Gastrocnemius medialis (tissue), 4 donors: ENCODE data around the gene IFITM10. TPM values are rescaled to one million over a fixed set of nuclear protein-coding genes. Genes with fewer than 3 reads are reported as not detected.
"Not testable (repeated sequence)": the region's sequence is repeated elsewhere in the genome, so short reads cannot be mapped to it uniquely, and the experiment has no call there.

Source experiments
- ATAC-seq, 2 donors: fragments of 150-250 bp; one replicate each; pipeline ENCODE4 v1.9.1; 2016
- DNase-seq, 2 donors: peaks; one replicate each; pipeline ENCODE4 v3.0.0-alpha.2; 2019
- H3K27ac ChIP-seq, 4 donors: fragments of 200-600 bp; sonication (generic); 1 replicate in 1 of 4; 2 replicates in 3 of 4; pipeline ENCODE4 v1.5.1; 2016 to 2018; ENCODE audit warnings: mild to moderate bottlenecking in 2 of 4, moderate library complexity in 1 of 4
- H3K27me3 ChIP-seq, 3 donors: fragments of 200-600 bp; sonication (generic) in 2 of 3; 1 replicate in 1 of 3; 2 replicates in 2 of 3; pipeline versions ENCODE4 v1.5.1 to v1.6.0; 2016 to 2019; ENCODE audit warnings: mild to moderate bottlenecking in 1 of 3, moderate library complexity in 1 of 3
- H3K36me3 ChIP-seq, 2 donors: fragments of 200-600 bp; sonication (generic) in 1 of 2; one replicate each; pipeline ENCODE4 v1.5.1; 2017 to 2018
- H3K4me1 ChIP-seq, 2 donors: fragments of 200-600 bp; sonication (generic) in 1 of 2; one replicate each; pipeline ENCODE4 v1.5.1; 2016 to 2017; ENCODE audit warnings: mild to moderate bottlenecking in 2 of 2
- H3K4me3 ChIP-seq, 4 donors: fragments of 200-600 bp; sonication (generic) in 3 of 4; 1 replicate in 1 of 4; 2 replicates in 3 of 4; pipeline ENCODE4 v1.5.1; 2016 to 2019; ENCODE audit warnings: mild to moderate bottlenecking in 2 of 4
- H3K9me3 ChIP-seq, 3 donors: fragments of 200-600 bp; sonication (generic) in 2 of 3; 1 replicate in 1 of 3; 2 replicates in 2 of 3; pipeline ENCODE4 v1.5.1; 2016 to 2019
- in situ Hi-C, 4 donors: fragments of 200-750 bp; cut with MboI; loops; one replicate each; pipeline versions ENCODE4 v1.15.0 to v1.8.0; 2017; ENCODE audit warnings: low sequenced_read_pairs in 4 of 4
- intact Hi-C: fragments of 100-400 bp; cut with DNase I; formaldehyde crosslinking; loops from one replicate; pipeline ENCODE4 v1.15.1; 2023; ENCODE audit warnings: low total_unique reads
- total RNA-seq, 4 donors: library from RNA; depleted of rRNA; stranded (reverse); fragments of >200 nt; gene quantifications; one replicate each; pipeline versions ENCODE4 v1.1.0 to v1.2.3, GENCODE V29; 2016

Gene IFITM10
- total RNA-seq, 4 donors from 2014 or later = 1.1 to 7.2 (median 4.9) TPM

DNA sequence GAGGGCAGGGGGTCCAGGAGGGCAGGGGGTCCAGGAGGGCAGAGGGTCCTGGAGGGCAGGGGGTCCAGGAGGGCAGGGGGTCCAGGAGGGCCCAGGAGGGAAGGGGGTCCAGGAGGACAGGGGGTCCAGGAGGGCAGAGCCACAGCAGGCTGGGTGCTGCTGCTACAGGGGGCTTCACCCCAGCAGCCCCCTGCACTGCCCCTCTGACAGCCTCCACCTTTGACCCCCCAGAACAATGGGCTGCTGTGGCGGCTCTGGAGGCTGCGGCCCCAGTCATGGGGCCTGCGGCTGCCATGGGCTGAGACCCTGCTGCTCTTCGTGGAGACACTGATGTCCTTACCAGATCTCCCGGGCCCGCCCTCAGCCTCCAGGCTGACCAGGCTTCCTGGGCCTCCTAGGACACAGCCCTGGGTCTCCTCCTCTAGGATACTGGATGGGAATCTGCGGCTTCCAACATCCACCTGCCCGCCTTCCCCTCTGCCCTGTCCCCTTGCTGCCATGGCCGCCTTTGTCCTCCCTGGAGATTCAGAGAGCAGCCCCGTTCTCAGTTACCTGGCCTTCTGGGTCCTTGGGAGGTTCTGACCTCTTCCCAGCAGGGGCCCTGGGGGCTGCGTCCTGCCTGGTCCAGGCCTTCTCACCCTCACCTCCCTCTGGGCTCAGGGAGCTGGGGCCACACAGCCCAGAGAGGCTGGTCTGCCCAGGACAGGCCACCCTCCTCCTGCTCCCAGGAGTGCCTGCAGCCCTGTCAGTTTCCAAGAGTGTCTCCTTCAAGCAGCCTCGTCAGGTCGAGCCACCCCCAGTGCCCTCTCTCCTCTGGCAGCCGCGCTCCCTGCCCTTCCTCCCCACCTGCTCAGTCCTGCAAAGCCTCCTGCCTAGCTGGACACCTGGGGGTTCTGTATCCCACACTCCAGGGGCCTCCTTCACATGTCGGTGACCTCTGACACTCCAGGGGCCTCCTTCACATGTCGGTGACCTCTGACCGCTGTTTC lies 65.2 kb downstream of the IFITM10 start:
- H3K9me3 ChIP-seq, H3K4me1 ChIP-seq, intact Hi-C loops, H3K36me3 ChIP-seq, H3K4me3 ChIP-seq, H3K27ac ChIP-seq, DNase-seq, H3K27me3 ChIP-seq, ATAC-seq: not testable (repeated sequence)
- in situ Hi-C loops = loop anchor here in 1 of 4 donors (25.0 kb wide), 1 partner anchor 477 kb away; the partner anchor contains the start of genes INS and TH

DNA sequence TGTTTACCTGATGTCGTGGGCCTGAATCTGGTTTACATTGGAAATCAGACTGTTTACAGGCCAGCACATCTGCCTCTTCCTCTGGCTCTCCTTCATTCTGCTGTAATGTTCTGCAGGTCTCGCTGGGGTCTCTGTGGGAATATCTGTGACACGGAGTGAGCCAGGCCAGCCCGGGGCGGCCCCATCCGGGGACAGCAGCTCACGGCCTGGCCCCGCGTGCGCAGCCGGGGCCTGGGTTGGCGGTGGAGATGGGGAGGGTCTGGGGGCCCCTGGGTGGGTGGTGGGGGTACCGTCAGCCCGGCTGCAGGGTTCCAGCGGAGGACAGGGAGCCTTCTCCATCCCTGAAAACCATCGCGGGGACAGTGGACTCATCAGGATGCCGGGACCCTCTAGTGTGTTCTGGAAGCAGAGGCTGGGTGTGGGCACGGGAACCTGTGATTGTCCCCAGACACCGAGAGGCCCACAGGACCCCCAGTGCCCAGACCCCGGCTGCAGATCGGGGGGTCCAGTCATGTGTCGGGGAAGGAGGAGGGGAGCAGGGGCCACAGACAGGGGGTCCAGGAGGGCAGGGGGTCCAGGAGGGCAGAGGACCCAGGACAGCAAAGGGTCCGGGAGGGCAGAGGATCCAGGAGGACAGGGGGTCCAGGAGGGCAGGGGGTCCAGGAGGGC lies 66.4 kb downstream of the IFITM10 start:
- intact Hi-C loops, H3K4me1 ChIP-seq, H3K36me3 ChIP-seq, H3K4me3 ChIP-seq, DNase-seq, ATAC-seq, H3K9me3 ChIP-seq, H3K27ac ChIP-seq: not testable (repeated sequence)
- peaks cover 3 to 10% (median 6%) of the 10 kb centered on the region in 3 donors for H3K27me3 ChIP-seq
- in situ Hi-C loops = loop anchor here in 1 of 4 donors (25.0 kb wide), 1 partner anchor 478 kb away; the partner anchor contains the start of genes INS and TH

DNA sequence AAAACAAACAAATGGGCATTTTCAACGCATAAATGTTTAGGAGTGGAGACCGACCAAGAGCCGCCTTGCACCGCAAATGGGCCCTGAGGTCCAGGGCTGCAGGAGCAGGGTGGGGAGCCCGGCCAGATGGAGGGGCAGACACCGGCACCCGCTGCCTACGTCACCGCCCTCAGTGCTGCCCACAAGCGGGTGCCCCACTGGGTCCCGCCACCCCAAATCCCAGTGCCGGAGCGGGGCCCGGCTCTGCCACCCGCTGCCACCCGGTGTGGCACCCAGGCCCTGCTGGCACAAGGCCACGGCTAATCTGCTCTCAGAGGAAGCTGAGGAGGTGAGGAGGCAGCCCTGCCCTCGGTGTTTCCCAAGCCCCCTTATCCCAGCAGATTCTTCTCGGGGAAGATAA lies 67.2 kb downstream of the IFITM10 start:
- in situ Hi-C loops = loop anchor here in 1 of 4 donors (25.0 kb wide), 1 partner anchor 479 kb away; the partner anchor contains the start of genes INS and TH
- peaks cover 8 to 14% (median 8%) of the 10 kb centered on the region in 3 donors for H3K27me3 ChIP-seq
- H3K9me3 ChIP-seq = not testable (repeated sequence)

More for the DNA sequence above, 67.2 kb downstream of the IFITM10 start:
- ATAC-seq, H3K36me3 ChIP-seq, H3K4me1 ChIP-seq, H3K4me3 ChIP-seq, H3K27ac ChIP-seq, DNase-seq, intact Hi-C loops: not testable (repeated sequence)

Other genes starting within 250 kb of the IFITM10 start
- 10 to 100 TPM in 1 of 4 donors, 1 to 10 TPM in 3; 2.6 to 25.9 (median 6.3) TPM for gene DUSP8, start 178.3 kb downstream of the IFITM10 start, total RNA-seq
- not detected for gene KRTAP5-1, start 165.3 kb downstream of the IFITM10 start, total RNA-seq
- not detected for gene KRTAP5-2, start 152.3 kb downstream of the IFITM10 start, total RNA-seq
- not detected for gene KRTAP5-3, start 142.1 kb downstream of the IFITM10 start, total RNA-seq
- gene KRTAP5-4, start 128.5 kb downstream of the IFITM10 start, total RNA-seq = not detected
- not detected for gene KRTAP5-5, start 120.8 kb downstream of the IFITM10 start, total RNA-seq
- not detected for gene KRTAP5-6, start 53.4 kb downstream of the IFITM10 start, total RNA-seq
- 100 to 1,000 TPM; 490 to 981 (median 845) TPM for gene CTSD, start 13.3 kb upstream of the IFITM10 start, total RNA-seq
- gene SYT8, start 84.4 kb upstream of the IFITM10 start, total RNA-seq = not detected
- 1,000 to 10,000 TPM; 1,499 to 3,728 (median 2,254) TPM for gene TNNI2, start 88.4 kb upstream of the IFITM10 start, total RNA-seq
- gene LSP1, start 102.5 kb upstream of the IFITM10 start, total RNA-seq = 10 to 100 TPM in 1 of 4 donors, 1 to 10 TPM in 3; 3.0 to 13.5 (median 5.5) TPM
- gene PRR33, start 141.3 kb upstream of the IFITM10 start, total RNA-seq = 1 to 10 TPM in 2 of 4 donors, under 1 TPM in 2; 0.16 to 2.3 (median 1.0) TPM
- 1,000 to 10,000 TPM; 1,260 to 3,441 (median 1,835) TPM for gene TNNT3, start 169.1 kb upstream of the IFITM10 start, total RNA-seq
- 100 to 1,000 TPM; 128 to 243 (median 187) TPM for gene MRPL23, start 196.7 kb upstream of the IFITM10 start, total RNA-seq
- gene H19, start 247.2 kb upstream of the IFITM10 start, total RNA-seq = 1,000 to 10,000 TPM; 1,088 to 2,877 (median 2,059) TPM